Measurements from ENCODE around the gene TMEM170B. TPM values are rescaled to one million over a fixed set of nuclear protein-coding genes. Genes with fewer than 3 reads are reported as not detected.

Gene TMEM170B
- total RNA-seq, 1 experiment from 2014 or later, result 3.5 TPM

DNA sequence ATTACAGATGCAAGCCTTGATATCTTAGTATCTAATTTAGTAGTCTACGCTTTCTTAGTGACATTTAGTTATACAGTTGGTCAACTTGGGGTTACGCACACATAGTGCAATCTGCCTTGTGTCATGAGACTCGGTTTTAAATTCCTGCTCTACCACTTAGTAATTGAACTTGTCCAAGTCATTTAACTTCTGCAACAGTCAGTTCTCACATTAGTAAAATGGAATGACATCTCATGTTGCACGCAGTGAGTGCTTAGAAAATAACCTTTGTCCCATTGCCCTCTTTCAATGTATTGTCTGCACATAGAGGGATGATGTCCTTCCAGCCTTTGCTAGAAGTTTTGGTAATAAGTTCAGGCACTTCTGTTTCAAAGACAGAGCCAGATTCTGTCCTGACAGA, 48.6 kb downstream of the TMEM170B start (continued):
- TF ChIP-seq, protein P1, sequence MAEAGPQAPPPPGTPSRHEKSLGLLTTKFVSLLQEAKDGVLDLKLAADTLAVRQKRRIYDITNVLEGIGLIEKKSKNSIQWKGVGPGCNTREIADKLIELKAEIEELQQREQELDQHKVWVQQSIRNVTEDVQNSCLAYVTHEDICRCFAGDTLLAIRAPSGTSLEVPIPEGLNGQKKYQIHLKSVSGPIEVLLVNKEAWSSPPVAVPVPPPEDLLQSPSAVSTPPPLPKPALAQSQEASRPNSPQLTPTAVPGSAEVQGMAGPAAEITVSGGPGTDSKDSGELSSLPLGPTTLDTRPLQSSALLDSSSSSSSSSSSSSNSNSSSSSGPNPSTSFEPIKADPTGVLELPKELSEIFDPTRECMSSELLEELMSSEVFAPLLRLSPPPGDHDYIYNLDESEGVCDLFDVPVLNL (CRISPR knock-in tag; IDR thresholded peaks at IDR 0.05; ENCODE audit: borderline replicate concordance, low read depth), result no peak
- TF ChIP-seq ZNF671 (CRISPR knock-in tag; IDR thresholded peaks at IDR 0.05) (no peak), IRF2 (CRISPR knock-in tag; IDR thresholded peaks at IDR 0.05; ENCODE audit: borderline replicate concordance, low read depth) (no peak), NFYB (CRISPR knock-in tag; conservative IDR thresholded peaks at IDR 0.05; ENCODE audit: low read depth) (no peak)
- TF ChIP-seq, protein P2, sequence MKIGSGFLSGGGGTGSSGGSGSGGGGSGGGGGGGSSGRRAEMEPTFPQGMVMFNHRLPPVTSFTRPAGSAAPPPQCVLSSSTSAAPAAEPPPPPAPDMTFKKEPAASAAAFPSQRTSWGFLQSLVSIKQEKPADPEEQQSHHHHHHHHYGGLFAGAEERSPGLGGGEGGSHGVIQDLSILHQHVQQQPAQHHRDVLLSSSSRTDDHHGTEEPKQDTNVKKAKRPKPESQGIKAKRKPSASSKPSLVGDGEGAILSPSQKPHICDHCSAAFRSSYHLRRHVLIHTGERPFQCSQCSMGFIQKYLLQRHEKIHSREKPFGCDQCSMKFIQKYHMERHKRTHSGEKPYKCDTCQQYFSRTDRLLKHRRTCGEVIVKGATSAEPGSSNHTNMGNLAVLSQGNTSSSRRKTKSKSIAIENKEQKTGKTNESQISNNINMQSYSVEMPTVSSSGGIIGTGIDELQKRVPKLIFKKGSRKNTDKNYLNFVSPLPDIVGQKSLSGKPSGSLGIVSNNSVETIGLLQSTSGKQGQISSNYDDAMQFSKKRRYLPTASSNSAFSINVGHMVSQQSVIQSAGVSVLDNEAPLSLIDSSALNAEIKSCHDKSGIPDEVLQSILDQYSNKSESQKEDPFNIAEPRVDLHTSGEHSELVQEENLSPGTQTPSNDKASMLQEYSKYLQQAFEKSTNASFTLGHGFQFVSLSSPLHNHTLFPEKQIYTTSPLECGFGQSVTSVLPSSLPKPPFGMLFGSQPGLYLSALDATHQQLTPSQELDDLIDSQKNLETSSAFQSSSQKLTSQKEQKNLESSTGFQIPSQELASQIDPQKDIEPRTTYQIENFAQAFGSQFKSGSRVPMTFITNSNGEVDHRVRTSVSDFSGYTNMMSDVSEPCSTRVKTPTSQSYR (CRISPR knock-in tag; IDR thresholded peaks at IDR 0.05), result no peak
- TF ChIP-seq, protein P3, sequence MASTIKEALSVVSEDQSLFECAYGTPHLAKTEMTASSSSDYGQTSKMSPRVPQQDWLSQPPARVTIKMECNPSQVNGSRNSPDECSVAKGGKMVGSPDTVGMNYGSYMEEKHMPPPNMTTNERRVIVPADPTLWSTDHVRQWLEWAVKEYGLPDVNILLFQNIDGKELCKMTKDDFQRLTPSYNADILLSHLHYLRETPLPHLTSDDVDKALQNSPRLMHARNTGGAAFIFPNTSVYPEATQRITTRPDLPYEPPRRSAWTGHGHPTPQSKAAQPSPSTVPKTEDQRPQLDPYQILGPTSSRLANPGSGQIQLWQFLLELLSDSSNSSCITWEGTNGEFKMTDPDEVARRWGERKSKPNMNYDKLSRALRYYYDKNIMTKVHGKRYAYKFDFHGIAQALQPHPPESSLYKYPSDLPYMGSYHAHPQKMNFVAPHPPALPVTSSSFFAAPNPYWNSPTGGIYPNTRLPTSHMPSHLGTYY (CRISPR knock-in tag; IDR thresholded peaks at IDR 0.05), result no peak
- TF ChIP-seq, protein P4, sequence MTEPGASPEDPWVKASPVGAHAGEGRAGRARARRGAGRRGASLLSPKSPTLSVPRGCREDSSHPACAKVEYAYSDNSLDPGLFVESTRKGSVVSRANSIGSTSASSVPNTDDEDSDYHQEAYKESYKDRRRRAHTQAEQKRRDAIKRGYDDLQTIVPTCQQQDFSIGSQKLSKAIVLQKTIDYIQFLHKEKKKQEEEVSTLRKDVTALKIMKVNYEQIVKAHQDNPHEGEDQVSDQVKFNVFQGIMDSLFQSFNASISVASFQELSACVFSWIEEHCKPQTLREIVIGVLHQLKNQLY (CRISPR knock-in tag; IDR thresholded peaks at IDR 0.05), result no peak

DNA sequence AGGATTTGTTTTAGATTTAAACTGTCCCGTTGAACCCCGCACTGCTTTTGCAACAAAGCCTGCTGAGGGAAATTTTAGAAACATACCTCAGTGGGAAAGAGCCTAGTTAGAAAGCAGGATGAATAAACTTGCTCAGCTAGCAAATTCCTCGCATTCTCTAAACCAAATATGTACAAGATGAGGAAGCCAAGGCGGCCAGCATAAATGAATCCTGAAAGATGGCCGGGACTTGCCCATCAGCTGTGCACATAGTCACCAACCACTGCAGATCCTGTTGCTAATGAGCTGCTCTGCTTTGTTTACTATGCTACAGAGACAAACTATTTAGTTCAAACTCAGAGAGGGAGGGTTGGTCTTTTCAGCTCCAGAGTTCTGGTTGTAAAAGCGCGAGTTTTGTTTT, 49.0 kb downstream of the TMEM170B start:
- Mint-ChIP-seq H3K4me3 (no peak overlapping the region), H3K36me3 (peaks cover 6% of the 10 kb centered on the region; the same call in 1 of the 2 replicates), H3K27ac (peak overlapping the region; percentile 66), H3K27me3 (ENCODE audit: low read depth) (no peaks in the 10 kb centered on the region; the same call in 1 of the 2 replicates), H3K4me1 (peaks cover 25% of the 10 kb centered on the region), H3K9me3 (peaks cover 9% of the 10 kb centered on the region)
- peak; percentile 32 for ATAC-seq
- TF ChIP-seq, protein P5, sequence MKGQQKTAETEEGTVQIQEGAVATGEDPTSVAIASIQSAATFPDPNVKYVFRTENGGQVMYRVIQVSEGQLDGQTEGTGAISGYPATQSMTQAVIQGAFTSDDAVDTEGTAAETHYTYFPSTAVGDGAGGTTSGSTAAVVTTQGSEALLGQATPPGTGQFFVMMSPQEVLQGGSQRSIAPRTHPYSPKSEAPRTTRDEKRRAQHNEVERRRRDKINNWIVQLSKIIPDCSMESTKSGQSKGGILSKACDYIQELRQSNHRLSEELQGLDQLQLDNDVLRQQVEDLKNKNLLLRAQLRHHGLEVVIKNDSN (CRISPR knock-in tag; IDR thresholded peaks at IDR 0.05), result no peak
- TF ChIP-seq, protein P6, sequence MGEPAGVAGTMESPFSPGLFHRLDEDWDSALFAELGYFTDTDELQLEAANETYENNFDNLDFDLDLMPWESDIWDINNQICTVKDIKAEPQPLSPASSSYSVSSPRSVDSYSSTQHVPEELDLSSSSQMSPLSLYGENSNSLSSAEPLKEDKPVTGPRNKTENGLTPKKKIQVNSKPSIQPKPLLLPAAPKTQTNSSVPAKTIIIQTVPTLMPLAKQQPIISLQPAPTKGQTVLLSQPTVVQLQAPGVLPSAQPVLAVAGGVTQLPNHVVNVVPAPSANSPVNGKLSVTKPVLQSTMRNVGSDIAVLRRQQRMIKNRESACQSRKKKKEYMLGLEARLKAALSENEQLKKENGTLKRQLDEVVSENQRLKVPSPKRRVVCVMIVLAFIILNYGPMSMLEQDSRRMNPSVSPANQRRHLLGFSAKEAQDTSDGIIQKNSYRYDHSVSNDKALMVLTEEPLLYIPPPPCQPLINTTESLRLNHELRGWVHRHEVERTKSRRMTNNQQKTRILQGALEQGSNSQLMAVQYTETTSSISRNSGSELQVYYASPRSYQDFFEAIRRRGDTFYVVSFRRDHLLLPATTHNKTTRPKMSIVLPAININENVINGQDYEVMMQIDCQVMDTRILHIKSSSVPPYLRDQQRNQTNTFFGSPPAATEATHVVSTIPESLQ (CRISPR knock-in tag; IDR thresholded peaks at IDR 0.05), result no peak
- DNase-seq (ENCODE audit: low spot score), result no peak
- POLR2A ChIA-PET, result no interaction called here
- CTCF ChIA-PET, result interaction anchor here (1.0 to 4.1 kb wide), 6 partner anchors 9 to 704 kb away, joined by 3 to 15 read pairs (median 5); partner anchors contain the start of gene EDN1

DNA sequence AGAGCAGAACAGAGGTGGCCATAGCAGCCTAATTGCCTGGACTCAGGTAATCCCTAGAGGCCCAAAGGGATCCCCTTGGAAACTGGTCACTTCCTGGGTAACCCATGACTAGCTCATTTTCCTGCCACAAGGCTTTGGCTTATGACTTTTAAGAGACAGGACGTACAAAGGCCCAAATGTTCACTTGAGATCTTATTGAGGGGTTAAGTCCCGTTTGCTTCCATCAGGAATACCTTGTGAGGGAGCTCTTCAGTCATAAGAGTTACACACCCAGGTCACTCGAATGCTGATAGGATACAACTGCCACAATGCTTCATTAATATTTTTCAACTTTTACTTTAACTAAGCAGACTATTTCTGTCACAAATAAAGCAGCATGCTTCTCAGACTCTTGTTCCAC, 51.7 kb downstream of the TMEM170B start:
- ChIA-PET POLR2A (interaction anchor here (0.5 to 0.6 kb wide), 2 partner anchors 706 to 718 kb away, joined by 3 to 4 read pairs; no protein-coding TSS in a partner anchor), CTCF (interaction anchor here (1.1 to 1.3 kb wide), 2 partner anchors 14 to 701 kb away, joined by 3 to 6 read pairs; partner anchors contain the start of gene EDN1)
- H3K4me3 Mint-ChIP-seq, result no peak overlapping the region
- TF ChIP-seq, protein P7, sequence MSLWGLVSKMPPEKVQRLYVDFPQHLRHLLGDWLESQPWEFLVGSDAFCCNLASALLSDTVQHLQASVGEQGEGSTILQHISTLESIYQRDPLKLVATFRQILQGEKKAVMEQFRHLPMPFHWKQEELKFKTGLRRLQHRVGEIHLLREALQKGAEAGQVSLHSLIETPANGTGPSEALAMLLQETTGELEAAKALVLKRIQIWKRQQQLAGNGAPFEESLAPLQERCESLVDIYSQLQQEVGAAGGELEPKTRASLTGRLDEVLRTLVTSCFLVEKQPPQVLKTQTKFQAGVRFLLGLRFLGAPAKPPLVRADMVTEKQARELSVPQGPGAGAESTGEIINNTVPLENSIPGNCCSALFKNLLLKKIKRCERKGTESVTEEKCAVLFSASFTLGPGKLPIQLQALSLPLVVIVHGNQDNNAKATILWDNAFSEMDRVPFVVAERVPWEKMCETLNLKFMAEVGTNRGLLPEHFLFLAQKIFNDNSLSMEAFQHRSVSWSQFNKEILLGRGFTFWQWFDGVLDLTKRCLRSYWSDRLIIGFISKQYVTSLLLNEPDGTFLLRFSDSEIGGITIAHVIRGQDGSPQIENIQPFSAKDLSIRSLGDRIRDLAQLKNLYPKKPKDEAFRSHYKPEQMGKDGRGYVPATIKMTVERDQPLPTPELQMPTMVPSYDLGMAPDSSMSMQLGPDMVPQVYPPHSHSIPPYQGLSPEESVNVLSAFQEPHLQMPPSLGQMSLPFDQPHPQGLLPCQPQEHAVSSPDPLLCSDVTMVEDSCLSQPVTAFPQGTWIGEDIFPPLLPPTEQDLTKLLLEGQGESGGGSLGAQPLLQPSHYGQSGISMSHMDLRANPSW (CRISPR knock-in tag; conservative IDR thresholded peaks at IDR 0.05; ENCODE audit: low read depth), result no peak
- TF ChIP-seq ZNF232 (CRISPR knock-in tag; IDR thresholded peaks at IDR 0.05) (no peak), ZBTB21 (CRISPR knock-in tag; IDR thresholded peaks at IDR 0.05; ENCODE audit: borderline replicate concordance) (no peak), RORB (CRISPR knock-in tag; IDR thresholded peaks at IDR 0.05) (no peak), ZNF396 (CRISPR knock-in tag; IDR thresholded peaks at IDR 0.05; ENCODE audit: borderline replicate concordance) (no peak), NFE2L1 (CRISPR knock-in tag; IDR thresholded peaks at IDR 0.05) (no peak), CREM (CRISPR knock-in tag; IDR thresholded peaks at IDR 0.05) (no peak)
- TF ChIP-seq, protein P6 (CRISPR knock-in tag; IDR thresholded peaks at IDR 0.05), result no peak
- TF ChIP-seq, protein P8, sequence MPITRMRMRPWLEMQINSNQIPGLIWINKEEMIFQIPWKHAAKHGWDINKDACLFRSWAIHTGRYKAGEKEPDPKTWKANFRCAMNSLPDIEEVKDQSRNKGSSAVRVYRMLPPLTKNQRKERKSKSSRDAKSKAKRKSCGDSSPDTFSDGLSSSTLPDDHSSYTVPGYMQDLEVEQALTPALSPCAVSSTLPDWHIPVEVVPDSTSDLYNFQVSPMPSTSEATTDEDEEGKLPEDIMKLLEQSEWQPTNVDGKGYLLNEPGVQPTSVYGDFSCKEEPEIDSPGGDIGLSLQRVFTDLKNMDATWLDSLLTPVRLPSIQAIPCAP (CRISPR knock-in tag; IDR thresholded peaks at IDR 0.05), result no peak
- H3K27ac Mint-ChIP-seq, result no peak overlapping the region
- peaks cover 29% of the 10 kb centered on the region for H3K4me1 Mint-ChIP-seq
- H3K27me3 Mint-ChIP-seq (ENCODE audit: low read depth), result peaks cover 2% of the 10 kb centered on the region; the same call in 1 of the 2 replicates
- peaks cover 9% of the 10 kb centered on the region for H3K9me3 Mint-ChIP-seq
- H3K36me3 Mint-ChIP-seq, result peaks cover 6% of the 10 kb centered on the region; the same call in 1 of the 2 replicates
- no peak for ATAC-seq
- DNase-seq (ENCODE audit: low spot score), result no peak
